Measurements from ENCODE around the gene KANK4.
A peak's percentile ranks its signal among the peaks of the same experiment; 100 is the strongest.

Gene KANK4

DNA sequence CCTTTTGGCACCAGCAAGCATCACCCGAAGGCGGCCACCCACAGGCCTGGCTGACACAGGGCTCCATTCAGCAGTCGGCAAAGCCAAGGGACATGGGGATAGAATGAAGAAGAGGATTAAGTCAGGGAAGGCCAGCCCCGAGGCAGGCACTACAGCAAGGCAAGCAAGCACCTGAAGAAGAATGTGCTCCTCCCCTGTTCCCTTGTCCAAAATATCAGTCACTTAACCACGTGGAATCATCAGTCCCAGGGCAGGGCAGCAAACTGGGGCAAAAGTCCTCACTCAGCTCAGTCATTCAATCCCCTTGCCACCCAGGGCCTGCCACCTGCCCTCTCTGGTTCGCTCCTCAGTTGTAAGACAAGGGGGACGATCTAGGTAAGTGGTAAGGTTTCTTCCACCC, 9.3 kb downstream of the KANK4 start:
- TF ChIP-seq, protein P1, sequence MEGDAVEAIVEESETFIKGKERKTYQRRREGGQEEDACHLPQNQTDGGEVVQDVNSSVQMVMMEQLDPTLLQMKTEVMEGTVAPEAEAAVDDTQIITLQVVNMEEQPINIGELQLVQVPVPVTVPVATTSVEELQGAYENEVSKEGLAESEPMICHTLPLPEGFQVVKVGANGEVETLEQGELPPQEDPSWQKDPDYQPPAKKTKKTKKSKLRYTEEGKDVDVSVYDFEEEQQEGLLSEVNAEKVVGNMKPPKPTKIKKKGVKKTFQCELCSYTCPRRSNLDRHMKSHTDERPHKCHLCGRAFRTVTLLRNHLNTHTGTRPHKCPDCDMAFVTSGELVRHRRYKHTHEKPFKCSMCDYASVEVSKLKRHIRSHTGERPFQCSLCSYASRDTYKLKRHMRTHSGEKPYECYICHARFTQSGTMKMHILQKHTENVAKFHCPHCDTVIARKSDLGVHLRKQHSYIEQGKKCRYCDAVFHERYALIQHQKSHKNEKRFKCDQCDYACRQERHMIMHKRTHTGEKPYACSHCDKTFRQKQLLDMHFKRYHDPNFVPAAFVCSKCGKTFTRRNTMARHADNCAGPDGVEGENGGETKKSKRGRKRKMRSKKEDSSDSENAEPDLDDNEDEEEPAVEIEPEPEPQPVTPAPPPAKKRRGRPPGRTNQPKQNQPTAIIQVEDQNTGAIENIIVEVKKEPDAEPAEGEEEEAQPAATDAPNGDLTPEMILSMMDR (conservative IDR thresholded peaks at IDR 0.05; ENCODE audit: low read depth): no peak
- H3K27ac ChIP-seq: no peak overlapping the region
- CTCF ChIA-PET: no interaction called here
- POLR2A ChIA-PET (ENCODE audit: low non-redundant PET): no interaction called here
- DNase-seq (ENCODE audit: low spot score): no peak

DNA sequence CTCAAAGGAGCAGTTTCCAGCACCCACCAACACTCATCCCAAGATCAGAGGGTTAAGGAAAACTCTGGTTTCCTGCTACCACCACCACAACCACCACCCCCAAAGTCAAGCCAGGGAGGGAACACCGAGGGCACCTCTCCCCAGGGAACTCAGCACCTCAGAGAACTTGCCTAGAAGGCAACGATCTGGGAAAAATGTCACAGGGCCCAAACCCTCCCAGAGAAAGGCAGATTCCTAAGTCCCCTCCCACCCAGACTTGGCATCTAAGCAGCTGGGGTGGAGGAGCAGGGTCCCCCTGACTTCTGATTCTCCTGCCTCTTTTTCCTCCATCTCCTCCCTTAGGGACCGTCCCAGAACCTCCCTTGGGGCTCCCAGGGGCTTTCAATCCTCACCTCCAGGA, 10.6 kb downstream of the KANK4 start:
- DNase-seq (ENCODE audit: low spot score): no peak
- H3K27ac ChIP-seq: peak overlapping the region; percentile 22; the same call in 1 of the 2 replicates
- ChIA-PET CTCF (interaction anchor here (0.6 kb wide), 1 partner anchor 88 kb away, joined by 3 read pairs; no protein-coding TSS in a partner anchor), POLR2A (ENCODE audit: low non-redundant PET) (no interaction called here)
- TF ChIP-seq, protein P1 (conservative IDR thresholded peaks at IDR 0.05; ENCODE audit: low read depth): no peak

DNA sequence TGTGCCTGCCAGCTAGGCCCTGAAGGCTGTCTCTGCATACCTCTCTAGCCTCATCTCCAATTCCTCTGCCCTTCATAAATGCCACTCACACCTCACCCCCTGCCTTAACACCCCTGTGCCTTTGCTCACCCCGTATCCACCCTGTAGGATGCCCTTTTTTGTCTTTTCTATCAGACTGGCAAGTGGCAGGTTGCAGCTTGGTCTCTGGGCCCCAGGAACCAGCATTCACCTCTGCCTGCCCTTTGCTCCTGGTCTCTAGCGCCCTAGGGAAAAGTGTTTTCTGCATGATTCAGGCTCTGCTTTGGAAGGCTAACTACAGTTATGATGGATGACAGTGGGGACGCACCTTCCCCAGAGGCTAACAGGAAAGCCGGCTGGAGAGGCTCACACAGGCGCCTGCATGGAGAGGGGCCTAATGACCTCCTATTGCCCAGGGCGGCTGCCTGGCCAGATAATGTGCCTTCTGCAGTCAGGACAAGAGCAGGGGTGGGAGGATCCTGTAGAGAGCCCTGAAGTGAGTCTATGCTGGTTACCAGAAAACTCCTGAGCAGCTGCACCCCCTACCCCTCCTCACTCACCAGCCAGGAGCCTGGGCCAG, 11.2 kb downstream of the KANK4 start:
- CTCF ChIA-PET: interaction anchor here (0.7 kb wide), 1 partner anchor 595 kb away, joined by 6 read pairs; no protein-coding TSS in a partner anchor
- POLR2A ChIA-PET (ENCODE audit: low non-redundant PET): no interaction called here
- peak; percentile 65 for DNase-seq (ENCODE audit: low spot score)
- H3K27ac ChIP-seq: peak overlapping the region; percentile 22; the same call in 1 of the 2 replicates
- TF ChIP-seq, protein P1 (conservative IDR thresholded peaks at IDR 0.05; ENCODE audit: low read depth): no peak

DNA sequence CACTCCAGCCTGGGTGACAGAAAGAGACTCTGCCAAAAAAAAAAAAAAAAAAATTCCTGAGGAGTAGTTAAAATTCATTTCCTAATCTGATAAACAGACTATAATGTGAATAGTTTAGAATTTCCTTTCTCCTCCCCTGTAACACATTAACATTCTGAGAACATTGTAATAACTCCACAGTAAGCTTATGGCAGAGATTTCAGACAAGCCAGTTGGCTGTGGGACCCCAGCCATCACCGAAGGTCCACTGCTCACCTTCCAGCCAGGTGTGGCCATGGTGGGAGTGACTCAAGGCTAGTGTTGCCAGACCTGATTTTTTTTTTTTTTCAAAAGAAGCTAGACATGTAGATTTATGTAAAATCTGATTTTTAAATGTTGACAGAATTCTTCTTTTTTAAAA, 11.8 kb downstream of the KANK4 start:
- ChIA-PET POLR2A (ENCODE audit: low non-redundant PET) (no interaction called here), CTCF (interaction anchor here (0.7 kb wide), 1 partner anchor 595 kb away, joined by 6 read pairs; no protein-coding TSS in a partner anchor)
- TF ChIP-seq, protein P1 (conservative IDR thresholded peaks at IDR 0.05; ENCODE audit: low read depth): no peak
- DNase-seq (ENCODE audit: low spot score): no peak
- peak overlapping the region; percentile 22; the same call in 1 of the 2 replicates for H3K27ac ChIP-seq

DNA sequence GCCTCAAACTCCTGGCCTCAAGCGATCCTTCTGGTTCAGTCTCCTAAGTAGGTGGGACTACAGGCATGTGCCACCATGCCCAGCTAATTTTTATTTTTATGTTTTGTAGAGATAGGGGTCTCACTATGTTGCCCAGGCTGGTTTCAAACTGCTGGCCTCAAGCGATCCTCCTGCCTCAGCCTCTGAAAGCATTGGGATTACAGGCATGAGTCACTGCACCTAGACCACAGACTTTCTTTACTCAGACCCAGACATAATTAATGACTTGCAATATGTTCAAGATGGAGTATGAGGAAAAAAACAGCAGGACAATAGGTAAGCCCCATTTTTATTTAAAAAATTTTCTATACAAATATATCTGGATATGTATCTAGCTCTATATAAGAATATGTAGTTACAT, 13.2 kb downstream of the KANK4 start:
- H3K27ac ChIP-seq: no peak overlapping the region
- TF ChIP-seq, protein P1 (conservative IDR thresholded peaks at IDR 0.05; ENCODE audit: low read depth): no peak
- ChIA-PET POLR2A (ENCODE audit: low non-redundant PET) (no interaction called here), CTCF (no interaction called here)
- no peak for DNase-seq (ENCODE audit: low spot score)

DNA sequence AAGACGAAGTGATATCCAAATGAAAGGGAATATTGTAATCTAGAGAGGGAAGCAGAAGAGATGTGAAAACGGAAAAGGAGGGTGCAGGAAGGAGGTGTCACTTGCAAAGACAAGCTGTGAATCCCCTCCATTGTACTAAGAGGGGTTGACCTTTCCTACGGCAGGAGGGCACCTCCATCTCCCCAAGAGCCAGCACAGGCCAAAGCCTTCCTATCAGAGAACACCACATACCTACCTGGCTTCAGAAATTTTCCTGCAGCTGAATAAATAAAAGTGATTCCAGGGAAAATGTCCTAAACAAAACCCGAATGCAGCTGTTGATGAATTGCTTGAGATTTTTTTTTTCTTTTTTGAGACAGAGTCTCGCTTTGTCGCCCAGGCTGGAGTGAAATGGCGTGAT, 14.3 kb downstream of the KANK4 start:
- no peak overlapping the region for H3K27ac ChIP-seq
- DNase-seq (ENCODE audit: low spot score): no peak
- TF ChIP-seq, protein P1 (conservative IDR thresholded peaks at IDR 0.05; ENCODE audit: low read depth): no peak
- POLR2A ChIA-PET (ENCODE audit: low non-redundant PET): no interaction called here
- CTCF ChIA-PET: no interaction called here
